HepG2 (cell line): ENCODE data around the gene RPTN.

Experiments
- CHD2 ChIP-seq: IDR thresholded peaks from 2 replicates; pipeline ENCODE4 v1.6.1; 2011; ENCODE audit warnings: low read depth, low read length, improper control_type of control experiment
- HDAC1 ChIP-seq: sonication (generic); formaldehyde crosslinking; IDR thresholded peaks from 2 replicates; pipeline ENCODE4 v1.5.1; 2020; ENCODE audit warnings: mild to moderate bottlenecking, missing genetic modification reagents
- HMGXB3 ChIP-seq: sonication (generic); formaldehyde crosslinking; IDR thresholded peaks from 2 replicates; pipeline ENCODE4 v1.4.0; 2020; ENCODE audit warnings: missing genetic modification reagents, borderline replicate concordance
- KDM5A ChIP-seq: fragments of 200-600 bp; sonication (generic); IDR thresholded peaks from 2 replicates; pipeline ENCODE4 v1.7.0; 2018; ENCODE audit warnings: antibody characterized with exemption, mild to moderate bottlenecking, low read length, borderline replicate concordance
- NFATC3 ChIP-seq: sonication (generic); formaldehyde crosslinking; IDR thresholded peaks from 2 replicates; pipeline ENCODE4 v1.5.1; 2020; ENCODE audit warnings: mild to moderate bottlenecking, missing genetic modification reagents
- NFE2L2 ChIP-seq: fragments of 150-350 bp; IDR thresholded peaks from 2 replicates; pipeline ENCODE4 v1.6.1; 2014; ENCODE audit warnings: low read length
- POLR2A ChIP-seq, 2 experiments: IDR thresholded peaks; 2 replicates each; pipeline ENCODE4 v1.6.1; 2011; ENCODE audit warnings: low read depth in 2 of 2, low read length in 2 of 2, mild to moderate bottlenecking in 1 of 2, moderate library complexity in 1 of 2; ENCODE audit not compliant: insufficient read depth in 1 of 2
- POLR2AphosphoS2 ChIP-seq: IDR thresholded peaks from 2 replicates; pipeline ENCODE4 v1.6.1; 2011; ENCODE audit warnings: low read depth, low read length, improper control_type of control experiment
- TEF ChIP-seq: sonication (generic); formaldehyde crosslinking; IDR thresholded peaks from 2 replicates; pipeline ENCODE4 v1.5.0; 2020; ENCODE audit warnings: missing genetic modification reagents
- ZBTB7B ChIP-seq: sonication (generic); formaldehyde crosslinking; IDR thresholded peaks from 2 replicates; pipeline ENCODE4 v1.4.0; 2020; ENCODE audit warnings: missing genetic modification reagents
- ZNF263 ChIP-seq: sonication (generic); formaldehyde crosslinking; IDR thresholded peaks from 2 replicates; pipeline ENCODE4 v1.4.0; 2020; ENCODE audit warnings: missing genetic modification reagents
- TF ChIP-seq, protein P1 (sequence below): sonication (generic); formaldehyde crosslinking; IDR thresholded peaks from 2 replicates; pipeline ENCODE4 v1.8.1; 2023; ENCODE audit warnings: mild to moderate bottlenecking, inconsistent platforms, moderate library complexity, missing genetic modification reagents, borderline replicate concordance
- TF ChIP-seq, protein P2 (sequence below): sonication (generic); formaldehyde crosslinking; IDR thresholded peaks from 2 replicates; pipeline ENCODE4 v1.8.0; 2022; ENCODE audit warnings: mild to moderate bottlenecking, missing genetic modification reagents

DNA sequence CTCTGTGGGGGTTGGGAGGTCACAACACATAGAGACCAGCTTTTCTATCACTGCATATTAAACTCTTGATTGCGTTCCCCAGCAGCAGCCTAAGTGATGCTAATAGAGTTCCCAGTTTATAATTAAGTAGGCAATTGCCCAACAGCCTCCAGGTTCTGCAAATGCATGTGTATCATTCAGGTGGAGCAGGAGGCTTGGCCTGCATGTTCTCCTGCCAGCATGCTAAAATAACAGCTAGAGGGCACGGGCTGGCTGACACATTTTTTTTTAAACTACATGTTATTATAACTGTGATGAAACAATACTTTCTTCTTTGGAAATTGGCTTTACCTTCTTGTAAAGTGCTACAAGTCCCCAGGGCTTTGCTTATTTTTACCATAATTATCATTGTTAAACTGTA is 54.2 kb downstream of the RPTN start:
- TF ChIP-seq POLR2A (IDR thresholded peaks at IDR 0.05; ENCODE audit: insufficient read depth in 1 of 2, low read depth in 2 of 2, low read length in 2 of 2) (no peak), ZNF263 (CRISPR knock-in tag) (no peak), CHD2 (no peak), HDAC1 (CRISPR knock-in tag) (no peak), HMGXB3 (CRISPR knock-in tag) (no peak), POLR2AphosphoS2 (no peak), ZBTB7B (no peak), NFATC3 (CRISPR knock-in tag) (no peak), TEF (CRISPR knock-in tag) (no peak), NFE2L2 (no peak), KDM5A (no peak)
- TF ChIP-seq, protein P1, sequence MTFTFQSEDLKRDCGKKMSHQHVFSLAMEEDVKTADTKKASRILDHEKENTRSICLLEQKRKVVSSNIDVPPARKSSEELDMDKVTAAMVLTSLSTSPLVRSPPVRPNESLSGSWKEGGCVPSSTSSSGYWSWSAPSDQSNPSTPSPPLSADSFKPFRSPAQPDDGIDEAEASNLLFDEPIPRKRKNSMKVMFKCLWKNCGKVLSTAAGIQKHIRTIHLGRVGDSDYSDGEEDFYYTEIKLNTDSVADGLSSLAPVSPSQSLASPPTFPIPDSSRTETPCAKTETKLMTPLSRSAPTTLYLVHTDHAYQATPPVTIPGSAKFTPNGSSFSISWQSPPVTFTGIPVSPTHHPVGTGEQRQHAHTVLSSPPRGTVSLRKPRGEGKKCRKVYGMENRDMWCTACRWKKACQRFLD: no peak
- TF ChIP-seq, protein P2, sequence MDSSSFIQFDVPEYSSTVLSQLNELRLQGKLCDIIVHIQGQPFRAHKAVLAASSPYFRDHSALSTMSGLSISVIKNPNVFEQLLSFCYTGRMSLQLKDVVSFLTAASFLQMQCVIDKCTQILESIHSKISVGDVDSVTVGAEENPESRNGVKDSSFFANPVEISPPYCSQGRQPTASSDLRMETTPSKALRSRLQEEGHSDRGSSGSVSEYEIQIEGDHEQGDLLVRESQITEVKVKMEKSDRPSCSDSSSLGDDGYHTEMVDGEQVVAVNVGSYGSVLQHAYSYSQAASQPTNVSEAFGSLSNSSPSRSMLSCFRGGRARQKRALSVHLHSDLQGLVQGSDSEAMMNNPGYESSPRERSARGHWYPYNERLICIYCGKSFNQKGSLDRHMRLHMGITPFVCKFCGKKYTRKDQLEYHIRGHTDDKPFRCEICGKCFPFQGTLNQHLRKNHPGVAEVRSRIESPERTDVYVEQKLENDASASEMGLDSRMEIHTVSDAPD (CRISPR knock-in tag): no peak
